Natural killer cell (primary cell): ENCODE data around the gene FANCL. TPM values are rescaled to one million over a fixed set of nuclear protein-coding genes. Genes with fewer than 3 reads are reported as not detected.
"Not testable (repeated sequence)": the region's sequence is repeated elsewhere in the genome, so short reads cannot be mapped to it uniquely, and the experiment has no call there.

Source experiments
- ATAC-seq, 3 donors: fragments of 150-1000 bp in 2 of 3; fragments of 200-7000 bp in 1 of 3; cut with Tn5 transposase; 1 replicate in 1 of 3; 2 replicates in 2 of 3; pipeline ENCODE4 v1.10.0; 2021; ENCODE audit warnings: mild to moderate bottlenecking in 2 of 3, moderate library complexity in 2 of 3
- DNase-seq, 2 donors: peaks; one replicate each; pipeline versions ENCODE4 v3.0.0 to v3.0.0-alpha.2; 2013 to 2021; ENCODE audit warnings: mixed read lengths in 1 of 2
- H3K27ac ChIP-seq: one replicate; pipeline ENCODE4 v1.5.1; 2013; ENCODE audit warnings: mild to moderate bottlenecking, low read length
- H3K27me3 ChIP-seq: one replicate; pipeline ENCODE4 v1.6.1; 2013; ENCODE audit warnings: low read length; ENCODE audit not compliant: control insufficient read depth, insufficient read depth
- H3K36me3 ChIP-seq: one replicate; pipeline ENCODE4 v1.6.1; 2013; ENCODE audit warnings: low read length; ENCODE audit not compliant: control insufficient read depth, insufficient read depth
- H3K4me1 ChIP-seq: one replicate; pipeline ENCODE4 v1.6.1; 2013; ENCODE audit warnings: low read length; ENCODE audit not compliant: control insufficient read depth, insufficient read depth
- H3K4me3 ChIP-seq: one replicate; pipeline ENCODE4 v1.5.1; 2013; ENCODE audit warnings: low read length
- H3K9me3 ChIP-seq: one replicate; pipeline ENCODE4 v1.6.1; 2013; ENCODE audit warnings: low read length; ENCODE audit not compliant: control insufficient read depth, insufficient read depth
- H3K27ac Mint-ChIP-seq, 2 donors: one replicate each; pipeline ENCODE4 v1.8.0; 2022; ENCODE audit warnings: mild to moderate bottlenecking in 2 of 2, mixed read lengths in 2 of 2, moderate library complexity in 1 of 2
- H3K27me3 Mint-ChIP-seq, 2 donors: one replicate each; pipeline ENCODE4 v1.8.0; 2022; ENCODE audit warnings: low read depth in 2 of 2, mixed read lengths in 2 of 2
- H3K36me3 Mint-ChIP-seq: one replicate; pipeline ENCODE4 v1.8.0; 2022; ENCODE audit warnings: mixed read lengths
- H3K4me1 Mint-ChIP-seq, 2 donors: one replicate each; pipeline ENCODE4 v1.8.0; 2022; ENCODE audit warnings: mixed read lengths in 2 of 2
- H3K4me3 Mint-ChIP-seq: one replicate; pipeline ENCODE4 v1.8.0; 2022; ENCODE audit warnings: mild to moderate bottlenecking, moderate library complexity, mixed read lengths
- H3K9me3 Mint-ChIP-seq, 2 donors: one replicate each; pipeline ENCODE4 v1.8.0; 2022; ENCODE audit warnings: mixed read lengths in 2 of 2
- WGBS: methylation state at CpG from one replicate; pipeline ENCODE4 v1.1.7; 2013; ENCODE audit warnings: missing lambda C conversion rate; ENCODE audit not compliant: insufficient coverage; 5-methylcytosine and 5-hydroxymethylcytosine counted together
- intact Hi-C: fragments of 100-400 bp; cut with micrococcal nuclease; formaldehyde crosslinking; loops from one replicate; pipeline ENCODE4 v1.14.2; 2022
- total RNA-seq, 4 donors: library from RNA; stranded (reverse); fragments of 120-200 nt in 1 of 4; gene quantifications; one replicate each; pipeline versions ENCODE4 v1.2.3 to v1.2.4, GENCODE V29; 2013 to 2022
- TF ChIP-seq, protein P1 (sequence below): fragments of 200-600 bp; IDR thresholded peaks from one replicate; pipeline ENCODE4 v1.8.0; 2022; ENCODE audit warnings: antibody characterized with exemption

FANCL gene
- total RNA-seq, 3 donors from 2014 or later (not counting 1 experiment from before 2014, with no cell fraction given) = 6.8 to 13.1 (median 8.0) TPM

DNA sequence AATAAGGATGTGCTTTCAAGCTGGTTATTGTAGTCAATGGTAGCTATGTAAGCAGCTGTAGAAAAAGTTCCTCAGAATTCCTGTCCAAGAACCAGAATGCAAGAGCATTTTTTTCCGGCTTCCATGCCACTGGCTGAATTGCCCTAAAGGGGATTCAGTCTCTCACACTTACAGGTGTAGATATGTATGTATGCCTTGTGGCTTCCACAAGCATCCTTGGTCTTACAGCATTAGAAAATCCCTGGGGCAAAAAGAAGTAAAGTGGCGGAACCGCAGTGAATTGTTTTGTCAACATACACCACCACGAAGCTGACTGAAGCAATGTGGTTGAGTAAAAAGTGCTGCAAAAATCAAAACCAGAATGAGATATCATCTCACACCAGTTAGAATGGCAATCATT is 54.6 kb downstream of the FANCL start:
- no peaks in the 10 kb centered on the region for H3K27me3 Mint-ChIP-seq
- no peaks in the 10 kb centered on the region for H3K27me3 ChIP-seq
- no peak overlapping the region for H3K4me3 Mint-ChIP-seq
- ATAC-seq (no peak), DNase-seq (no peak)
- no peak overlapping the region for H3K4me3 ChIP-seq
- 93% methylated on average over 4 of the region's 4 CpGs for WGBS
- intact Hi-C loops = no loop called here
- TF ChIP-seq, protein P1, sequence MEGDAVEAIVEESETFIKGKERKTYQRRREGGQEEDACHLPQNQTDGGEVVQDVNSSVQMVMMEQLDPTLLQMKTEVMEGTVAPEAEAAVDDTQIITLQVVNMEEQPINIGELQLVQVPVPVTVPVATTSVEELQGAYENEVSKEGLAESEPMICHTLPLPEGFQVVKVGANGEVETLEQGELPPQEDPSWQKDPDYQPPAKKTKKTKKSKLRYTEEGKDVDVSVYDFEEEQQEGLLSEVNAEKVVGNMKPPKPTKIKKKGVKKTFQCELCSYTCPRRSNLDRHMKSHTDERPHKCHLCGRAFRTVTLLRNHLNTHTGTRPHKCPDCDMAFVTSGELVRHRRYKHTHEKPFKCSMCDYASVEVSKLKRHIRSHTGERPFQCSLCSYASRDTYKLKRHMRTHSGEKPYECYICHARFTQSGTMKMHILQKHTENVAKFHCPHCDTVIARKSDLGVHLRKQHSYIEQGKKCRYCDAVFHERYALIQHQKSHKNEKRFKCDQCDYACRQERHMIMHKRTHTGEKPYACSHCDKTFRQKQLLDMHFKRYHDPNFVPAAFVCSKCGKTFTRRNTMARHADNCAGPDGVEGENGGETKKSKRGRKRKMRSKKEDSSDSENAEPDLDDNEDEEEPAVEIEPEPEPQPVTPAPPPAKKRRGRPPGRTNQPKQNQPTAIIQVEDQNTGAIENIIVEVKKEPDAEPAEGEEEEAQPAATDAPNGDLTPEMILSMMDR = no peak
- H3K9me3 ChIP-seq = no peaks in the 10 kb centered on the region
- no peaks in the 10 kb centered on the region for H3K36me3 Mint-ChIP-seq
- no peaks in the 10 kb centered on the region for H3K4me1 ChIP-seq
- no peaks in the 10 kb centered on the region for H3K4me1 Mint-ChIP-seq
- H3K36me3 ChIP-seq = peaks cover 3% of the 10 kb centered on the region
- no peaks in the 10 kb centered on the region for H3K9me3 Mint-ChIP-seq
- H3K27ac ChIP-seq = no peak overlapping the region
- no peak overlapping the region for H3K27ac Mint-ChIP-seq

DNA sequence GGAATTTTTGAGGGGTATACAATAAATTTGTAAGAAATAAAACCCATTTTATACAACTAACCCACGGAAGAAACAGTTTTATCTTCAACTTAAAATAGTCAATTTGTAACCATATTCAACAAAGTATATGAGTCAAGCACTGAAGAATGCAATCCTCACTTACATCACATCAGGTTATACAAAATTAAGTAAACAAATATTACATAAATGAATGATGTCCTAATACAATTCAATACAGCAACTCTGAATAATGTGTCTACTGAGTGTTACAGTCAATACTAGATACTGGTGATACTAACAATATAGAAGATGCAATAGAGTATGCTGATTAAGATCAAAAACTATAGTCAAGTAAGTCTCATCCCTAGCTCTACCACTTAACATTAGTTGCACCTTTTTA is 58.6 kb downstream of the FANCL start:
- Histone ChIP-seq H3K36me3 (no peaks in the 10 kb centered on the region), H3K27me3 (no peaks in the 10 kb centered on the region), H3K27ac (no peak overlapping the region), H3K9me3 (no peaks in the 10 kb centered on the region), H3K4me3 (no peak overlapping the region), H3K4me1 (no peaks in the 10 kb centered on the region)
- no peak overlapping the region for H3K4me3 Mint-ChIP-seq
- no peaks in the 10 kb centered on the region for H3K4me1 Mint-ChIP-seq
- WGBS = 100% methylated on average over 1 of the region's 1 CpG
- DNase-seq (no peak), ATAC-seq (no peak)
- H3K27ac Mint-ChIP-seq = no peak overlapping the region
- H3K36me3 Mint-ChIP-seq = no peaks in the 10 kb centered on the region
- H3K9me3 Mint-ChIP-seq = no peaks in the 10 kb centered on the region
- intact Hi-C loops = no loop called here
- TF ChIP-seq, protein P1 = no peak
- no peaks in the 10 kb centered on the region for H3K27me3 Mint-ChIP-seq

DNA sequence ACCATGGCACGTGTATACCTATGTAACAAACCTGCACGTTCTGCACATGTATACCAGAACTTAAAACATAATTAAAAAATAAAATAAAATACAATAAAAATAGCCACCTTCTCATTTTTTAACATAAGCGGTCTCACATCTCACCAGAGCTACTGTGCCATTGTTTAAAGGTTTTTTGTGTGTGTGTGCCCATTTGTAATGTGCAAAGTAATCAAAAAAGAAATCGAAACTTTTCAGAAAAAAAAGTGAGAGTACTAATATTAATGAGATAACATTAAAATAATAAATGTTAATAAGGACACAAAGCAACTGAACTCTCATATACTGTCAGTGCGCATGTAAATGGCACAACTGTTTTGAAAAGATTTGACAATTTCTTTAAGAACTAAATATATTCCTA is 60.5 kb downstream of the FANCL start:
- Histone ChIP-seq H3K27me3 (no peaks in the 10 kb centered on the region), H3K27ac (no peak overlapping the region), H3K36me3 (no peaks in the 10 kb centered on the region), H3K4me3 (no peak overlapping the region), H3K4me1 (no peaks in the 10 kb centered on the region), H3K9me3 (no peaks in the 10 kb centered on the region)
- no peaks in the 10 kb centered on the region for H3K4me1 Mint-ChIP-seq
- H3K36me3 Mint-ChIP-seq = no peaks in the 10 kb centered on the region
- TF ChIP-seq, protein P1 = no peak
- no peak overlapping the region for H3K27ac Mint-ChIP-seq
- no peak for ATAC-seq
- intact Hi-C loops = no loop called here
- WGBS = 100% methylated on average over 3 of the region's 5 CpGs
- DNase-seq = no peak
- H3K27me3 Mint-ChIP-seq = no peaks in the 10 kb centered on the region
- H3K4me3 Mint-ChIP-seq = no peak overlapping the region
- no peaks in the 10 kb centered on the region for H3K9me3 Mint-ChIP-seq

DNA sequence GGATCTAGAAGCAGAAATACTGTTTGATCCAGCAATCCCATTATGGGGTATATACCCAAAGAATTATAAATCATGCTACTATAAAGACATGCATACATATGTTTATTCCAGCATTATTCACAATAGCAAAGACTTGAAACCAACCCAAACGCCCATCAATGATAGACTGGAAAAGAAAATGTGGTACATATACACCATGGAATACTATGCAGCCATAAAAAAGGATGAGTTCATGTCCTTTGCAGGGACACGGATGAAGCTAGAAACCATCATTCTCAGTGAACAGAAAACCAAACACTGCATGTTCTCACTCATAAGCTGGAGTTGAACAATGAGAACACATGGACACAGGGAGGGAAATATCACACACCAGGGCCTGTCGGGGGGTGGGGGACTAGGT is 61.0 kb downstream of the FANCL start:
- DNase-seq, H3K27ac ChIP-seq, H3K4me1 Mint-ChIP-seq, H3K4me1 ChIP-seq, H3K36me3 ChIP-seq, H3K27me3 Mint-ChIP-seq, H3K9me3 ChIP-seq, H3K9me3 Mint-ChIP-seq, H3K27me3 ChIP-seq, H3K27ac Mint-ChIP-seq, H3K36me3 Mint-ChIP-seq, H3K4me3 ChIP-seq, H3K4me3 Mint-ChIP-seq, intact Hi-C loops, ATAC-seq: not testable (repeated sequence)
- WGBS = 100% methylated on average over 3 of the region's 3 CpGs

DNA sequence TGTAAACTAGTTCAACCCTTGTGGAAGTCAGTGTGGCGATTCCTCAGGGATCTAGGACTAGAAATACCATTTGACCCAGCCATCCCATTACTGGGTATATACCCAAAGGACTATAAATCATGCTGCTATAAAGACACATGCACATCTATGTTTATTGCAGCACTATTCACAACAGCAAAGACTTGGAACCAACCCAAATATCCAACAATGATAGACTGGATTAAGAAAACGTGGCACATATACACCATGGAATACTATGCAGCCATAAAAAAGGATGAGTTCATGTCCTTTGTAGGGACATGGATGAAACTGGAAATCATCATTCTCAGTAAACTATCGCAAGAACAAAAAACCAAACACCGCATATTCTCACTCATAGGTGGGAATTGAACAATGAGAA is 63.9 kb downstream of the FANCL start:
- H3K4me3 Mint-ChIP-seq, H3K27me3 ChIP-seq, H3K36me3 ChIP-seq, H3K27ac ChIP-seq, H3K4me1 ChIP-seq, H3K4me1 Mint-ChIP-seq, H3K27ac Mint-ChIP-seq, DNase-seq, H3K27me3 Mint-ChIP-seq, intact Hi-C loops, ATAC-seq, H3K4me3 ChIP-seq, H3K9me3 ChIP-seq: not testable (repeated sequence)
- peaks cover 16% of the 10 kb centered on the region for H3K36me3 Mint-ChIP-seq
- peaks cover 7 to 14% of the 10 kb centered on the region in 2 donors for H3K9me3 Mint-ChIP-seq
- no CpG with 5 or more reads among the region's 4 CpGs for whole genome bisulfite sequencing

DNA sequence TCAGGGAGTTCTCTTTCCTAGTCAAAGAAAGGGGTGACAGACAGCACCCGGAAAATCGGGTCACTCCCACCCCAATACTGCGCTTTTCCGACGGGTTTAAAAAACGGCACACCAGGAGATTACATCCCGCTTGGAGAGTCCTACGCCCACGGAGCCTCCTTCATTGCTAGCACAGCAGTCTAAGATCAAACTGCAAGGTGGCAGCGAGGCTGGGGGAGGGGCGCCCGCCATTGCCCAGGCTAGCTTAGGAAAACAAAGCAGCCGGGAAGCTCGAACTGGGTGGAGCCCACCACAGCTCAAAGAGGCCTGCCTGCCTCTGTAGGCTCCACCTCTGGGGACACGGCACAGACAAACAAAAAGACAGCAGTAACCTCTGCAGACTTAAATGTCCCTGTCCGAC is 69.3 kb downstream of the FANCL start:
- ATAC-seq, H3K27ac ChIP-seq, H3K4me3 Mint-ChIP-seq, H3K9me3 ChIP-seq, H3K36me3 ChIP-seq, H3K27ac Mint-ChIP-seq, H3K4me1 ChIP-seq, H3K27me3 ChIP-seq, intact Hi-C loops, H3K4me3 ChIP-seq, H3K27me3 Mint-ChIP-seq, DNase-seq, H3K4me1 Mint-ChIP-seq: not testable (repeated sequence)
- H3K36me3 Mint-ChIP-seq = peaks cover 31% of the 10 kb centered on the region
- H3K9me3 Mint-ChIP-seq = peaks cover 16 to 24% of the 10 kb centered on the region in 2 donors
- WGBS = 97% methylated on average over 16 of the region's 16 CpGs
